NCI-H2171 treated with DMSO at 0.1 percent for 48 hours (cell line): ENCODE data around the gene CFAP221.

Experiments used
- DNase-seq: peaks from one replicate; lab custom pipeline; 2025; lab: John Stamatoyannopoulos, UW

CFAP221 gene

DNA sequence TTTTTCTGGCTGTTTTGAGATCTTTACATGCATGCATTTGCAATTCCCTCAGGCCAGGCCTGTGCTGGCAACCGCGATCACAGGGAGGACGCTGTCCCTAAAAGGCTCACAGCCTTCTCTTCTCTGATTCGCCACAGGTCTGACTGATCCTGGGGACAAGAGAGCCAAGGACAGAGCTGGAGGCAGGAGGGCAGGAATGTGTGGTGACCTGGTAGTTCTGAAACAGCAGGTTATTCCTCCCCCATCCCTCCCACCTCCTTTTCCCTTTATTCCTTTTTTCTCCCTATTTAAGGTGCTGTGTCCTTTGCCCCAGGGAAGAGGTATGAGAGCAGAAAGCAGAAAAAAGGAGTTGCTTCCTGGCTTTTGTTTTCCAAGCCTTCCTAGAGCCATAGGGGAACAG is 156.6 kb downstream of the CFAP221 start:
- DNase-seq, result no peak

- no peak for DNase-seq
These were observed 157.1 kb downstream of the CFAP221 start for GRCh38 chr2:119701352-119701751.

- no peak for DNase-seq
These were observed 158.1 kb downstream of the CFAP221 start for GRCh38 chr2:119702203-119702917.

DNA sequence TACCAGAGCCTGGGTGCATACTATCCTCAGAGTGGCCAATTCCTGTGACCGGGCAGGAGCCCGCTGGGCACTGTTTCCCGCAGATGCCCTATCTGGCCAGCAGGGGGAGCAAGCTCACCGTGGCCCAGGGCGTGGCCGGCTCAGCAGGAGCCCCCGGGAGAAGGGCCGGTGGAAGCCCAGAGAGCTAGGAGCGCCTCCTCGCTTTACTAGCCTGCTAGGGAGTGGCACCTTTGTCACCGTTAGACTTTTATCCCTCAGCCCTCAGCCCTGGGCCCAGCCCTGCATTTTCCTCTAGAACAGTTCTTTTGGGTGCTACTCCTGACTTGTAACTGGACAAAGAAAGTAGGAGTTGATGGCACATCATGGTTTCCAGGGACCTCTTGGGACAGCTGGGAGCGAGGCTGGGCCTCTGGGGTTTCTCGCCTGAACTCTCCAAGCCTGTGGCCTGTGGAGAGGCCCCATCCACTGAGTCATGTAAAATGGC is 158.7 kb downstream of the CFAP221 start:
- peak; percentile 26 for DNase-seq

- no peak for DNase-seq
These were observed 159.3 kb downstream of the CFAP221 start for GRCh38 chr2:119703526-119703925.

- no peak for DNase-seq
These were observed 160.4 kb downstream of the CFAP221 start for GRCh38 chr2:119704670-119705120.

- DNase-seq, result peak; percentile 92
These were observed 162.0 kb downstream of the CFAP221 start for GRCh38 chr2:119706221-119706620.
